Measurements from ENCODE around the gene IMPDH1. TPM values are rescaled to one million over a fixed set of nuclear protein-coding genes. Genes with fewer than 3 reads are reported as not detected.

Gene IMPDH1
- total RNA-seq, 3 donors from 2014 or later: 31.8 to 68.8 (median 58.2) TPM

DNA sequence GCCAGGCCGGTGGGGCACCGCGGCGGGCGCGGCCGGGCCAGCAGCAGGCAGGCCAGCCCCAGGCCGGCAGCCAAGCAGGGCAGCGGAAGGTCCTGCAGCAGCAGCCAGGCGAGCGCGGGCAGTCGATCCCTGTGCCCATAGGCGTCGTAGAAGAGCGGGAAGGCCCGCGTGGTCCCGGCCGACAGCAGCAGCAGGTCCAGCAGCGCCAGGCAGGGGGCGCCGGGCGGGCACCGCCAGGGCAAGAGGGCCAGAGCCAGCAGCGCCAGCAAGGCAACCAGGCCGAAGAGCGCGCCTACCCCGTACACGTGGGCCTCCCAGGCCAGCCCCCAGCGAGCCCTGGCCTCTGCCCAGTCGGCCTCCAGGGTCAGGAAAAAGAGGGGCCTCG is 57.6 kb downstream of the IMPDH1 start:
- intact Hi-C loops (cut with DNase I; ENCODE audit: low total_unique reads): no loop called here
- no peaks in the 10 kb centered on the region for H3K9me3 ChIP-seq
- H3K27ac ChIP-seq: no peak overlapping the region
- peak in 1 of 2 donors; percentile 55 for DNase-seq (ENCODE audit: low spot score in 2 of 2)
- peak overlapping the region in 2 of 3 donors; percentile 38 to 61 for H3K4me3 ChIP-seq
- H3K4me1 ChIP-seq: no peaks in the 10 kb centered on the region
- peaks cover 0 to 35% of the 10 kb centered on the region in 2 donors for H3K27me3 ChIP-seq
- TF ChIP-seq POLR2AphosphoS5 (IDR thresholded peaks at IDR 0.05) (no peak), POLR2A (IDR thresholded peaks at IDR 0.05) (no peak)
- TF ChIP-seq, protein P1, sequence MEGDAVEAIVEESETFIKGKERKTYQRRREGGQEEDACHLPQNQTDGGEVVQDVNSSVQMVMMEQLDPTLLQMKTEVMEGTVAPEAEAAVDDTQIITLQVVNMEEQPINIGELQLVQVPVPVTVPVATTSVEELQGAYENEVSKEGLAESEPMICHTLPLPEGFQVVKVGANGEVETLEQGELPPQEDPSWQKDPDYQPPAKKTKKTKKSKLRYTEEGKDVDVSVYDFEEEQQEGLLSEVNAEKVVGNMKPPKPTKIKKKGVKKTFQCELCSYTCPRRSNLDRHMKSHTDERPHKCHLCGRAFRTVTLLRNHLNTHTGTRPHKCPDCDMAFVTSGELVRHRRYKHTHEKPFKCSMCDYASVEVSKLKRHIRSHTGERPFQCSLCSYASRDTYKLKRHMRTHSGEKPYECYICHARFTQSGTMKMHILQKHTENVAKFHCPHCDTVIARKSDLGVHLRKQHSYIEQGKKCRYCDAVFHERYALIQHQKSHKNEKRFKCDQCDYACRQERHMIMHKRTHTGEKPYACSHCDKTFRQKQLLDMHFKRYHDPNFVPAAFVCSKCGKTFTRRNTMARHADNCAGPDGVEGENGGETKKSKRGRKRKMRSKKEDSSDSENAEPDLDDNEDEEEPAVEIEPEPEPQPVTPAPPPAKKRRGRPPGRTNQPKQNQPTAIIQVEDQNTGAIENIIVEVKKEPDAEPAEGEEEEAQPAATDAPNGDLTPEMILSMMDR (IDR thresholded peaks at IDR 0.05): peak in 1 of 3 donors; percentile 56
- H3K36me3 ChIP-seq: no peaks in the 10 kb centered on the region

DNA sequence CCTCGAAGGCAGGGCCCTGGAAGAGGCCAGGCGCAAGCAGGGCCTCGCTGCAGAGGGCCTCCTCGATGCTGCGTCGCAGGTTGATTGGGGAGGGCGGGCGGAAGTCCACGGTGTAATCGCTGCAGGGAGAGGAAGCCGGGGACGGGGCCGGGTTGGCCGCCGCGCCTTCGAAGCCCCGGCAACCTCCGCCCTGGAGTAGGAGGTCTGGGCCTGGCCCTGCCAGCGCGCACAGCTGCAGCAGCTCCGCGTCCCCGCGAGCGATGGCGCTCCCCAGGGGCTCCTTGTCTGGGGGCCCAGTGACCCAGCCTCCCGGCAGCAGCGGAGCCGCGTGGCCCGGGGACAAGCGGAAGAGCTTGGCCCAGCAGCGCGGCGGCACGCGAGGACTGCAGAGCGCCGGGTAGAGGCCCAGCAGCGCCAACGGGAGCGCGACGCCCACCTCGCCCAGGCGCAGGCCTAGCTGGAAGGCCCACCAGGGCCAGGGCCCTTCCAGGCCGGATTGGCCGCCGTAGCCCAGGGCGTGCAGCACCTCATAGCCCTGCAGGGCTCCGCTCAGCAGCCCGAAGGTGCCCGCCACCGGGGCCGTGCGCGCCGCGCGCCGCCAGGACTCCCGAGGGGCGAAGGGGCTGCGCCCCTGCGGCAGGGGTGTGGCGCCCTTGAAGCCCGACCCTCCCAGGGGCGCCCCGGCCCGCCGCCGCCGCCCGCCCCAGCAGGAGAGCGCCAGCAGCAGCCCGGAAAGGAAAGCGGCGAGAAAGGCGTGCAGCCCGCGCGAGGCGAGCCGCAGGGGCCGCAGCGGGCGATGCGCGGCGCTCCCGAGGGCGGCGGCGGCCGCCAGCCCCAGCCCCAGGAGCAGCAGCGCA is 58.3 kb downstream of the IMPDH1 start:
- peak overlapping the region; percentile 21 to 61 (median 38) for H3K4me3 ChIP-seq
- no peaks in the 10 kb centered on the region for H3K36me3 ChIP-seq
- TF ChIP-seq POLR2AphosphoS5 (IDR thresholded peaks at IDR 0.05): no peak
- TF ChIP-seq, protein P1 (IDR thresholded peaks at IDR 0.05): no peak
- no peak for TF ChIP-seq POLR2A (IDR thresholded peaks at IDR 0.05)
- peaks cover 0 to 35% of the 10 kb centered on the region in 2 donors for H3K27me3 ChIP-seq
- H3K27ac ChIP-seq: no peak overlapping the region
- H3K4me1 ChIP-seq: no peaks in the 10 kb centered on the region
- no peak for DNase-seq (ENCODE audit: low spot score in 2 of 2)
- intact Hi-C loops (cut with DNase I; ENCODE audit: low total_unique reads): no loop called here
- H3K9me3 ChIP-seq: no peaks in the 10 kb centered on the region

DNA sequence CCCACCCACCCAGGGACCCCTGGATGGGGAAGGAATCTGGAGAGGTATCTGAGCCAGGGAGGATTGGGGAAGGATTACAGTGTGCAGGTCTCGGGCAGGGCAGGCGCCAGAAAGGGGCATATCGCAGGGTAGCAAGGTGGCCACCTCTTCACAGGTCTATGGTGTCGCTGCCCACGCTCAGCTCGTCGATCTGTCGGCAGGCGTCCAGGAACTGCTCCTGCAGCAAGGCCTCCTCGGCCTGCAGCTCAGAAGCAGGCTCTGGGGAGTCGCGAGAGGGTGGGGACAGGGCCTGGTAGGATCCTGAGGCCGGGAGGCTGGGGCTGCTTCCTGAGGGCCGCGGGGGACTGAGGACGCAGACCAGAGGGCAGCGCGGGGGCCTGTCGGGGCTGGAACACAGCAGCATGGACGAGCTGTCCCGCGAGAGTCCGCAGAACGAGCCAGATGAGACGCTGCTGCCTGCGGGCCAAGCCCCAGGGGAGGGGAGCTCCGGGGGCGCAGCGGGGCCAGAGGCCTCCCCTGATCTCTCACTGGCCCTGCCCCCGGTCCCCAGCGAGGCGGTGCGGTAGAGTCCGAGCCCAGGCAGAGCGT is 59.0 kb downstream of the IMPDH1 start:
- TF ChIP-seq POLR2AphosphoS5 (IDR thresholded peaks at IDR 0.05): no peak
- DNase-seq (ENCODE audit: low spot score in 2 of 2): no peak
- Histone ChIP-seq H3K4me1 (no peaks in the 10 kb centered on the region), H3K36me3 (no peaks in the 10 kb centered on the region), H3K27me3 (peaks cover 0 to 35% of the 10 kb centered on the region in 2 donors), H3K9me3 (no peaks in the 10 kb centered on the region), H3K4me3 (no peak overlapping the region), H3K27ac (no peak overlapping the region)
- intact Hi-C loops (cut with DNase I; ENCODE audit: low total_unique reads): no loop called here

DNA sequence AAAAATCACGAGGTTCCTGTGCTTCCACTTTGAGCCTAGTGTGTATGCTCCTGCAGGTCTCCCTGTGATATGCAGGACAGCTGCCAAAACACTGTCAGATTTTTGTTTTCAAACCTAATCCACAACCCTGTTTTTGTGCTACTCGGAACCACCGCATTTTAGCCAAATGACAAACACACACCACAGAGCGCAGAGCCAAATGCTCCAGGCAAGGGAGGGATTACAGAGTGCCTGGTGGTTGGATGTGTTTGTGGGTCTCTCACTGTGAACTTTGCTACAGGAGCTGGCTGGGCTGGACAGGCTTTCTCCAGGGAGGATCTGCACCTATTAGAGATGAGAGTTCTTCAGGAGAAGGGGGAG is 60.3 kb downstream of the IMPDH1 start:
- Histone ChIP-seq H3K27me3 (peaks cover 0 to 35% of the 10 kb centered on the region in 2 donors), H3K4me3 (no peak overlapping the region), H3K4me1 (no peaks in the 10 kb centered on the region), H3K27ac (no peak overlapping the region), H3K36me3 (no peaks in the 10 kb centered on the region), H3K9me3 (no peaks in the 10 kb centered on the region)
- TF ChIP-seq, protein P1 (IDR thresholded peaks at IDR 0.05): no peak
- TF ChIP-seq POLR2AphosphoS5 (IDR thresholded peaks at IDR 0.05) (no peak), POLR2A (IDR thresholded peaks at IDR 0.05) (no peak)
- no peak for DNase-seq (ENCODE audit: low spot score in 2 of 2)
- intact Hi-C loops (cut with DNase I; ENCODE audit: low total_unique reads): loop anchor here (5.0 kb wide), 1 partner anchor 312 kb away; no protein-coding TSS in a partner anchor

DNA sequence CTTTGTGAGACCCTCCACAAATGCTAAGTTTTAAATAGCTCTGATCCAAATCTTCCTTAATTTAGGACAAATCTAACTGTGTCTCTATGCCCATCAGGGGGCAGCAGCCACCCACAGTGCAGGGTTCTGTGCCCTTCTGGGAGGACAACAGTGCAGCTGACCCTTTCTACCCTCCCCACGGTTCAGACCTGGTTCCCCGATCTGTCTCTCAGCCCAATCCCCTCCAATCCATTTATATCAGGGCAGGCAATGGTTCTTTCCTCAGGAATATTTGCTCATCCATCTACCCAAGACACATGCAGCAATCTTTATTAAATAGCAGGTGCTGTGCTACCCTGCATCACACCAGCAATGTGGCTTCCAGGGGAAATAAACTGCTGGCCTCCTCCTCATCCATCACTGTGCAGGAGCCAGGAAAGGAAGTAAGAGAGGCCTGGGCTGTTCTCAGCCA is 62.1 kb downstream of the IMPDH1 start:
- Histone ChIP-seq H3K27me3 (peaks cover 0 to 24% of the 10 kb centered on the region in 2 donors), H3K9me3 (no peaks in the 10 kb centered on the region), H3K27ac (no peak overlapping the region), H3K36me3 (no peaks in the 10 kb centered on the region), H3K4me1 (peaks cover 0 to 5% of the 10 kb centered on the region in 2 donors), H3K4me3 (no peak overlapping the region)
- no peak for DNase-seq (ENCODE audit: low spot score in 2 of 2)
- TF ChIP-seq POLR2A (IDR thresholded peaks at IDR 0.05) (no peak), POLR2AphosphoS5 (IDR thresholded peaks at IDR 0.05) (no peak)
- TF ChIP-seq, protein P1 (IDR thresholded peaks at IDR 0.05): no peak
- intact Hi-C loops (cut with DNase I; ENCODE audit: low total_unique reads): loop anchor here (5.0 kb wide), 1 partner anchor 310 kb away; no protein-coding TSS in a partner anchor
